HG03060 (cell line): Measurements from ENCODE around the gene PLPP4.

ENCODE experiments used
- ATAC-seq: cut with Tn5 transposase; IDR thresholded peaks from one replicate; pipeline ENCODE4 v1.9.1; 2021; ENCODE audit warnings: low read depth, moderate number of reproducible peaks; ENCODE audit not compliant: unreplicated experiment

Gene PLPP4

DNA sequence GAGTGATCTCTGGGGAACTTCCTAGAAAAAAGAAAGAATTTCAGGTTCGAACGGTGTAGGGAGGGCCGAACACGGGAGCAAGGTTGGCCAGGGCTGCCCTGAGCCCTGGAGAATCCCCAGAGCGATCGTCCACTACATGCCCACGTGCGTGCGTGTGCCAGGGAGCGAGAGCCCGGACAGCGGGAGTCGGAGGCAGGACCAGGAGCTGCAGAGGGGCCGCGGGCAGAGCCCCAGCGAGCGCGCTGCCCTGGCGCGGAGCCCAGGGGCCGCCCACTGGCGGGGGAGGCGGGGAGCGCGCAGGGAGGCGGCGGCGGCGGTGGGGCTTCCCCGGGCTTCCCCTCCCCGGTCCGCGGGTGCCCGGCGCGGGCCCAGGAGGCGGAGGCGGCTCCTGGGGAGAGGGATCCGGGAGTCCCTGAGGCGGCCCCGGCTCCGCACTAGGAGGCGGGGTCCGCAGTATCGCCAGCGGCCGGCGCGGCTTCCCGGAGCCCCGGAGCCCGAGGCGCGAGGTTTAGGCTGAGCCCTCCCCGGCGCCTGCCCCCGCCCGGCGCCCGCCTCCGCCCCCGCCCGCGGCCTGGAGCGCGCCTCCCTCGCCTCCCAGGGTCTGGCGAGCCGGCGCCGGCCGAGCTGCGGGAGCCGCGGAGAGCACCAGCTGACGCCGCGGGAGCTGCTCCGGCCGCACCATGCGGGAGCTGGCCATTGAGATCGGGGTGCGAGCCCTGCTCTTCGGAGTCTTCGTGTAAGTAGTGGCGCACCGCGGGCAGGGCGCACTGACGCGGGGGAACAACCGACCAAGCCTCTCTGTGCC lies at the start of gene PLPP4:
Gene PLPP4, plus strand, starts transcription at position 602 of the 805 bp plus-strand sequence. Its CDS starts 79 bp downstream, at position 681.
- no peak for ATAC-seq

DNA sequence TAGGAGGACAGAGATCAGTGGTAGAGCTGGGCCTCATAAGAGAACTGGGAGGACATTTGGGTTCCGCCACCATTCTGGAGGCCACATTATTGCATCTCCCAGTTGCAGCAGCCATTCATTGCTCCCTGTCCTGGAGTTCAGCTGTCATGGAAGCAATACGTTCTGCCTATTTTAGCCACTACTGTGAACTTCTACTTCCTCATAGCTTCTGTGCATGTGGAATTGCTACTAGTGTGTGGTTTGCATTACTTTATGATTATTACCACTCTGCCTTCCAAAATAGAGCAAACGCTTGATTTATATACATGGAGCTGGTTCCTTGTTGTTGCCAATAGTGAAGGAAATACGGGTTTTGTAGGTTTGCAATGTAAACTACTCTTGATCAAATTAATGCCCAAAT lies 47.2 kb upstream of the PLPP4 start:
- no peak for ATAC-seq

DNA sequence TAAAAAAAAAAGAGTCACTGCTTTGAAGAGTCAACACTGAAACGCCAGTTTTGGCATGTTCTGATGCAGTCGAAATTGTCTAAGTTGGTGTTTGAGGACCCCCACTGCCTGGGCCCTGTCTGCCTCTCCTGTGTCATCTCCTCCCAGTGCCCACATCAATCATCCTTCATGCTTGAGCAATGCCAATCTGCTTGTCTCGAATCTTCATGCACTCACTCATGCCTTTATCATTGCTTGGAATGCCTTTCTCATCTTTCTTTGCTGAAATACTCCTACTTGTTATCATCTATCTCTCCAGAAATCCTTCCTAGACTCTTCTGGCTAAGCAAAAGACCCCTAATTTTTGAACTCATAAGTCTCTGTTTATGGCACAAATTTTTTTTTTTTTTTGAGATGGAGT lies 42.1 kb upstream of the PLPP4 start:
- no peak for ATAC-seq

DNA sequence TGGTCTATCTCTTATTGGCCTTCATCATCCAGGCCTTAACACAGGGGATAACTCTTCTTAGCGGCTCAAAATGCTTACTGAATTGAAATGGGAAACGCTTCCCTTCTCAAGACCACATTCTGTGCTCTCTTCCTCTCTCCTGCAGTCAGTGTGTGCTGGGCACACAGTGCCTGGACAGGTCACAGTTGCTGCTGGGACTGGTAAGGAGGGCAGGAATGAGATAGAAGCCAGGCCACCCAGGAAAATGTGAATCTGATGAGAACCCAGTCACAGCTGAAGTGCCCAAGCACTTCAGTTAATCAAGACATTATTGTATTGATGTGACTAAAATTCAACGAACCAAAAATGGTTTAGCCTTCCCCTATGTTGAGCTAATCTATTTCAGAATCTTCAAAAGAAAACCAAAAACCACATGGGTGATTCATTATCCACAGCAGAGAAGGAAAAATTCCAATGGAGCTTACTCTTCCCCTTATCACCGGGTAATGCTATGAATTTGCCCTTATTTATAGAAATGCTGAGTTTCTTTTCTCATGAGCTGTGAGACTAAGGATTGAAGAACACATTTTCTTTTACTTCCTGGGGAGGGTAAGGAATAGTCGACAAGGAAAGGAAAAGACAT lies 41.2 kb upstream of the PLPP4 start:
- ATAC-seq = no peak

DNA sequence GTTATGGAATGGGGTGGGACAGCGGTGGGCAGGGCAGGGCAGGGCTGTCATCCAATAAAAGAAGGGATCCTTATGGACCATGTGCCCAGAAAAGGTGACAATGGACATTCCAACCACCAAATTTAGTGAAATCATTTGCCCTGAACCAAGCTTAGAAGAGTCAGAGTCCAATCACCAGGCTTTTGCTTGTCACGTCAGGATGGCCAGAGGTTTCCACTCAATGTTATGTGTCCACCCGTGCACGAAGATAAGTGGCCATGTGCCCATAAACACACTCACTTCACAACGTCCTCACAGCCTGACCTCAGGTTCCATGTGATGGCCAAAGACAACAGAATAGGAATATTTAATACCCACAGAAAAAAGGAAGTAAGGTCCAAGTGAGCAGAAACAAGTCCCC lies 36.6 kb upstream of the PLPP4 start:
- ATAC-seq = no peak

DNA sequence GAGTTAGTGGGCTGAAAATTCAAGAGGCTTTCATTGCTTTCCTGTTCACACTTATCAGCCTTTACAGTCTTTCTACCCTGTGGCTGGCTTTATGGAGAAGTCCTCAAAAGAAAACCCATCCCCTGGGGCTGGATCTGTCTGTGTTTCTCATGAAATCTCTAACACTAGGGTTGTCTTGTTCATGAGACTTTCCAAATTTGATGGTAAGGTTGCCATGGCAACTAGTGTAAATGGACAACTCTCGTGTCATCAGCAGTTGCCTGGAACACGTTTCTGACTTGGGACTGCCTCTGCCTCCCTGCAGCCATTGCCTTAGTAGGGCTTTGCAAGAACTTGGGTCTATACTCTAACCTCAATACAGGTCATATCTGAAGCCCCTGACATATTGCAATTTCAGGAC lies 35.8 kb upstream of the PLPP4 start:
- no peak for ATAC-seq

DNA sequence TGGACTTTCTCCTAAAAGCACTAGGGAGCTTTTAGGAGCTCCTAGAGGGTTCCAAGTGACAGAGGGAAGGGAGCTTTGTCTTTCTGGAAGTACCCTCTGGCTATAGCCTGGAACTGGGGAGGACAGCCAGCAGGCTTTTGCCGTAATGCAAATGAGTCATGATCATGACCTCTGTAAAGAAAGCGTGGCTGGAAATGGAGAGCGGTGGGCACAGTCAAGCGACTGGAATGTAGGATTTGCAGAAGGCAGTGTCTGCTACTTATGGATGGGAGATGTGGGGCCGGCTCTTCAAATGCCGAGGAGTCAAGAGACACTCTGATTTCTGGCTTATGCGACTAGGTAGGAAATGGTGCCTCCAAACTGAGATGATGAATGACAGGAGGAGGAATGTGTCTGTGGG lies 34.6 kb upstream of the PLPP4 start:
- ATAC-seq = no peak

DNA sequence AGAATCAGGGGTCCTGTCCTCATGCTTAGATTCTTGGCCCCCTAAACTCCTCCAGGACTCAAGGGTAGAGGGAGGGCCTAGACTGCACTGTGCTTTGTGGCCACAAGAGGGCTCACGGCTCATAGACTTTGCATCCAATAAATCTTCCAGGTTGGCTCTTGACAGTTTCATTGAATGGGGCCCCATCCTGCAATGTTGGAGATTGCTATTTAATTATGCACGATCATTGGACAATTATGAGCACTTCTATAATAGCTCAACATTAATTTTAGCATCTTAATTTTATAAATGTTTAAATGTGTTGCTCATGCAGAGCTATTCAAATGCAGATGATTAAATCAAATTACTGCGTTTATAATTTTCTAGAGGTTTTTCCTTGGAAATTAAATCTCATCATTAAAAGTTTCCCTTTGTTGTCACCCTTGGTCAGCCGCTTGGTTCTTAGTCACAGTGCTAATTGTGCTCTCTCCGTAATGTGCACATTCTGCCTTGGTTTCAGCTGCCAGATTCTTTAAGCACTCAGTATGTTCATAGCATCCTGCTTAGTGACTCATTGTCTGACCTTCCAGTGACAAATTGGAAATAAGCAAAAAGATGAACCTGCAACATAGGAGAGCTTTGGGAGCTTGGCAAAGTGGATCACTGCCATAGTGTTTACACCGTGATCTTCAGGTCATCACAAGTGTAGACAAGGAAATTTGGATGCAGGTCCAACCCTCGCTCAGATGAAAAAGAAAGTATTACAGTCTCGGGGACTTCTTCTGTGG lies 33.4 kb upstream of the PLPP4 start:
- no peak for ATAC-seq

DNA sequence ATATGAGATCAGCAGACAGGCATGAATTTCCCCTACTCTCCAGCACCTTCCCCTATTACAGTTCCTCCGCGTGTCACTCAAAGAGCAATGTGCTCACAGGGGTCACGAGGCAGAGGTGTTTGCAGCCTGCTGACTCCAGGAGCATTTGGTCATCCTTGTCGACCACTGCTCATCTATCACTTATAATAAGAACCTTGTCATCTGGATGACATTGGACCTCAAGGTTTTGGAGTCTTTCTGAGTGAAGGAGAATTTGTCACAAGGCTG lies 32.9 kb upstream of the PLPP4 start:
- ATAC-seq = no peak

DNA sequence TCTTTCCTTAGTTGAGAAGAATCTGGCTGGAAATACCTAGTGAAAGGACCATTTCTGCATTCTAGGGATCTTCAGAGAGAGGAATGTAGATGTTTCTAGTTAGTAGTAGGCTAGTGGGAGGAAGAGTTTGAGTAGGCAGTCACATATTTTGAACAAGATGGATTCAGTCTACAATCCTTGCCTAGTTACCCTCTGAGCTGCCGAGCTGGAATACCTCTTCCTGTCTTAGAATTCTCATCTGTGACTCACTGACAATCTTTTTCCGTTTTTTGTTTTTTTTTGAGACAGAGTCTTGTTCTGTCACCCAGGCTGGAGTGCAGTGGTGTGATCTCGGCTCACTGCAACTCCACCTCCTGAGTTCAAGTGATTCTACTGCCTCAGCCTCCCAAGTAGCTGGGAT lies 30.7 kb upstream of the PLPP4 start:
- ATAC-seq = no peak

DNA sequence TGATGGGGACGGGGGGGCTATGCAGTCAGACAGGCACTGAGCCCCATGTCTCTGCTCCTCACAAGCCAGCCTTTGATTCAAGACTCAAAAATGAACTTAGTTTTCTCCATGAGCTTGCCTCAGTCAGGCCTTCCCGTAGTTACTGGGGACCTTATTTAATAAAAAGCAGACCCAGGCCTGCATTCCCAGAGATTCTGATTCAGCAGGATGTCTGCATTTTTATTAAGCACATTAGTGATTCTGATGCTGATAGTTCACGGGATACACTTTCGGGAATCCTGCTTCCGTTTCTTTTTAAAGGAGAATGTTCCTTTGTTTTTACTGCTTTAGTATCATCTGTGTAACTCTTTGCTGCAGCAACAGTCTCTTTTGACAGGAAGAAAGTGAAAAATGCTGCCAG lies 28.3 kb upstream of the PLPP4 start:
- no peak for ATAC-seq

DNA sequence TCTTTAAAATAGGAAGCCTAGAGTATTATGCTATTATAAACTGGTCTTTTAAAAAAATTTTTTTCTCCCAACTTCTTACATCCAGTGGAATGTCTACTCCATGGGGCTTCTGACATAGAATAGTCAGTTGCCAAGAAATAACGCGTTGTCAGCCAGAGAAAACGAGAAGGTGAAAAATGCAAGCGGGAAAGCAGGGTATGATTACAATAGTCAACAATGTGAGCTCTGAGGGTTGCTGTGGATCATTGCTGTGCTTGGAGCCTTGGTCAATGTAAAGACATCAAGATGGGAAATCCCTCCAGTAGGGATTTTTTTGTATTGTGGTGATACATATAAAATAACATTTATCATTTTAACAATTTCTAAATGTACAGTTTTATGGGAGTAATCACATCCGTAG lies 27.6 kb upstream of the PLPP4 start:
- no peak for ATAC-seq

DNA sequence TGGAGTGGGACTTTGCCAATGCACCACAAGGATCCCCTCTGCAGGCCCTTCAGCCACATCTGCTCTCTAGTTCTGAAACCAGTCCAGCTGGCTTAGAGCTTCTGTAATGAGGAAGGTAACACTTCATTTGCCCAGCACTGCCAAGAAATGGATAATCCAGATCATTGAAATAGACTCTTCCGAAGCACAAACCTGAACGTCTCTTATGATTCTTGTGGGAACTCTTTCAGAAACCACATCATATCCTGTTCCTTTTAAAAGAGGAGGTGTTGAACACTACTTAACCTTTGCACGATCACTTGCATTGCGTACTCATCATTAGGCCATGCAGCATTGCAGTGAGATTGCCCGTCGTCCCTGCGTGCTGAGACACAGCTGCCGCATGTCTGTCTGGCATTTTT lies 25.8 kb upstream of the PLPP4 start:
- ATAC-seq = no peak

DNA sequence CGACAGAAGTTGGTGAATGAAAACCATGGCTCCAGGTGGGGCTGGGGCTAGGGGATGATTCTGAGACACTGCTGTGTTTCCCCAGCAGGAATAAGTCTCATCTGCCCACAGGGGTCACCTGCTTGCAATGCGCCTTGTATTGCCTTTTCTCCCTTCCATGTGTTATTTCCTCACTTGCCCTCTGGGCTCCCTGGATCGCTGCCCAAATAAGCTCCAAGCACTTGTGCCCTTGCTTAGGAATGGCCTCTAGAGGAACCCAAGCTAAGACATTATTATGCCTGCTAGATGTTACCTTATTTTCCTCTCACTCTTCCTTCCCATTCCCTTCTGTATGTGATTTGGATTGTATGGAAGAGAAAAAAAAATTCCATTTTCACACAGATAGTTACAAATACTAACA lies 24.8 kb upstream of the PLPP4 start:
- no peak for ATAC-seq

DNA sequence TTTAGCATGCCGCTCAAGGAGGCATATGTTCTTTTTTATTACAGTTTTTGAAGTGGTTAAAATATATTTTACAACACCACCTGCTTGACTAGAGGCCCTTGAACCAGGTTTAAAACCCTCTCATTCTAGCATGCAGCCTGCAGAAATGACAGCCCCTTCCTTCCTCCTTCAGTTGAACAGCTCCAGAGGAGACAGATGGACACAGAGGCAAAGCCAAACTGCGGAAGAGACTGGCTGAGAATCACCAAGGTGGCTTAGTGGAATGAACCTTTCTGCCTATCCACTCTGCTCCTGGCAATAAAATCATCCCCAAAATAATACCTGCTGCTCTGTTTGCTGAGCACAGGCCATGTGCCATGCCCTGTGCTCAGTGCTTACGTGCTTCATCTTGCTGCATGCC lies 23.9 kb upstream of the PLPP4 start:
- no peak for ATAC-seq

DNA sequence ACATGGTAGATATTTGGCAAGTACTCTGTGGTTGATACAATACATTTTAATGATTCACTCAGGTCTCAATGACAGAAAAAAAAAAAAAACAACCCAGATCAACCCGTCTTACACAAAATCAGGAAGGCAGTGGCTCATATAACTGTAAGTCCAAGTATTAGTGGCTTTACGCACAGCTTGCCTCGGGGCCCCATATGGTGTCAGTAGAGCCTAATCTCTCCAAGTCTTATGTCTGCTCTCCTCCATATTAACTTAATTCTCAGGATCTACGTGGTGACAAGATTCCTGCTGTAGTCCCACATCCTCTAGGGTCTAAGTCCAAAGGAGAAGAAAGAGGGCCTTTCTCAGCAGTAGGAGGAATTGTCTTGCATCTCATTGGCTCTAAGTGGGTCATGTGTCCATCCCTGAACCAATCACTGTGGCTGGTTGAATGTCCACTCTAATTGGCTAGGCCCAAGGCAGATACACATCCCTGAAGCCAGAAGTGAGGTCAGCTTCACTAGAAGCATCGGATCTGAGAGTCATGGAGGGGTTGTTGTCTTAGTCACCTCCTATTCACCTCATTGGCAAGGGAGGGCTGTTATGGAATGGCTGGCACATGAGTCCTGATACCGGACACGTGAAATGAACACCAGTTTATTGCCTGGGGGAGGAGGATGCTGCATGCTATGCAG lies 20.5 kb upstream of the PLPP4 start:
- no peak for ATAC-seq

DNA sequence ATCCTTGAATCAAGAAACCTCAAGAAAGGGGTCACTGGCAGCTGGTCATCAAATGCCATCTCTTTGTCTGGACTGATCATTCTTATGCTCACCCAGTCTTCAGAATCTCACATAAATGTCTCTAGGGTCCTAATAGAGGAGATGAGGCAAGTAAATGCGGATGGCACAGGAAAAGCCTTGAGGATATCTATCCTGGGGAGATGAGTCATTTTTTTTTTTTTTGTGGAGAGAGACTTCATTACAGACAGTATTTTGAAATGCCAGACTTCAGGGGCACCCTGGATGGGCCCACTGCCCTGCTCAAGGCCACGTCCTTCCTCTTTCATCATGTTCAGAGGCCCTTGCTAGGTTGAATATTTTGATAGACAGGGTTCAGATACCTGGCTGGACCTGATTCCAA lies 19.5 kb upstream of the PLPP4 start:
- no peak for ATAC-seq

DNA sequence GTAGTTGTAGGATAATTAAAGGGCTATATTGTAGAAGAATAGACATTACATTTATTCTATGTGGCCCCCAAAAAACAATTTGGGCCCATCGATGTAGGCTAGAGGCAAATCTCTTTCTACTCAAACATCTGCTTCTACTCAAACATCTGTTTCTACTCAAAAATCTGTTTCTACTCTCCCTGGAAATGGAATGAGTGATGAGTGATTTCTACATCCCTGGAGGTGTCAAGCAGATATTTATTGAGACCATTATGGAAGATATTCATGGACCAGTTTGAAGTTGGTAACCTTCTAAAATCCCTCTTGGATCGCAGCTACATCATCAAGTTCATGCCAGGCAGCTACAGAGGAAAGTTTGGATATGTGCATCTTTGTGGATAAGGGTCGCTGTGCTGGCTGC lies 5.1 kb upstream of the PLPP4 start:
- no peak for ATAC-seq

DNA sequence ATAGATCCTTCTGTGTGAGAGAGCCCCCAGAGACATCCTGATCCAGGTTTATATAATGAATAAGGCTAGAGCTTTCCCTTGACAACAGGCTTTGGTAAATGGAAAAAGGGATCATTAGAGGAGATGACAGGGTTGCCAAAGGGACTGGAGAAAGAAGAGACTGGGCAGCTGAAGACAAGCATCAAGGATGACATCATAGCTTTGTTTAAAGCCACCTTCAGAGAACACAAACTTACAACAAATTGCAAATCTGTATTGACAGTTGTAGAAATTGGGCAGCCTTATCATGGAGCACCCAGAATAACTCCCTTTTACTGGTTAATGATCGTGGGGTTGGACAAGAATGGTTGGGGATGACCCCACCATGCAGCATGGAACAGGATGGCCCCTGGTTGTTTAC lies 3.7 kb upstream of the PLPP4 start:
- no peak for ATAC-seq

DNA sequence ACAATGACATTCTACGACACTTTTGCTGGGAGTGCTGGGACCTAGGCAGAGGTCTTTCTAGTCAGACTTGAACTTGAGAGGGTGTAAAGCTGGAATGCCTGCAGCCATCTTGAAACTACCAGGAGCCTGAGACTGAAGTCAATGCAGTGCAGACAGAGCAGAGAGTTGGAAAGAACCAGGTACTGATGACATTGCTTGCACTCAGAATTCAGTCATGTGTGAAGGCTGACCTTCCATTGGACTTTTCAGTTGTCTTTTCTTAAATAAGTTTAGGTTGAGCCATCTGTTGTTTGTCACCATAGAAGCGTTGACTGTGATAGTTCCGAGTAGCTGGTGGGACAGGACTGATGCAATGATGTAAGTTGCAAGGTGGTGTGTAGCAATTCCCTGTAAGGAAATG lies 3.1 kb upstream of the PLPP4 start:
- ATAC-seq = no peak

DNA sequence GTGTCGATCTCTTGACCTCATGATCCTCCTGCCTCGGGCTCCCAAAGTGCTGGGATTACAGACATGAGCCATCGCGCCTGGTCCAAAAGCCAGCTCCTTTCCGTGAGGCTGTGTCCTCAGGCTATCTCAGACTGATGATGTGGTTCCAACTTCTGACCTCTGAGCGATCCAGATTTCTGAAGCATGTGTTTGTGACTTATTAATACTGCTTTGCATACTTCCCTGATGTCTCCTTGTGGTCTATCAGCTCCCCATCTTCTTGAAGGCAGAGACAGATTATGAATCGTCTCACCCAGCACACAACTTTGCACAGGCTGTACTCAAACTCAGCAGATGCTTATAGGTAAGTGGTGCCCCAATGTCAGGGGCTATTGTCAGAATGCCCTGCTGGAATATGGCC lies 2.0 kb upstream of the PLPP4 start:
- no peak for ATAC-seq
